ENCODE measurements around the gene AGTRAP. TPM values are rescaled to one million over a fixed set of nuclear protein-coding genes. Genes with fewer than 3 reads are reported as not detected.

Gene AGTRAP
- total and polyA plus RNA-seq, 9 of the 15 experiments (the other 6 are each of a cell fraction or from before 2014, with no cell fraction given) = 26.8 to 105 (median 57.5) TPM

DNA sequence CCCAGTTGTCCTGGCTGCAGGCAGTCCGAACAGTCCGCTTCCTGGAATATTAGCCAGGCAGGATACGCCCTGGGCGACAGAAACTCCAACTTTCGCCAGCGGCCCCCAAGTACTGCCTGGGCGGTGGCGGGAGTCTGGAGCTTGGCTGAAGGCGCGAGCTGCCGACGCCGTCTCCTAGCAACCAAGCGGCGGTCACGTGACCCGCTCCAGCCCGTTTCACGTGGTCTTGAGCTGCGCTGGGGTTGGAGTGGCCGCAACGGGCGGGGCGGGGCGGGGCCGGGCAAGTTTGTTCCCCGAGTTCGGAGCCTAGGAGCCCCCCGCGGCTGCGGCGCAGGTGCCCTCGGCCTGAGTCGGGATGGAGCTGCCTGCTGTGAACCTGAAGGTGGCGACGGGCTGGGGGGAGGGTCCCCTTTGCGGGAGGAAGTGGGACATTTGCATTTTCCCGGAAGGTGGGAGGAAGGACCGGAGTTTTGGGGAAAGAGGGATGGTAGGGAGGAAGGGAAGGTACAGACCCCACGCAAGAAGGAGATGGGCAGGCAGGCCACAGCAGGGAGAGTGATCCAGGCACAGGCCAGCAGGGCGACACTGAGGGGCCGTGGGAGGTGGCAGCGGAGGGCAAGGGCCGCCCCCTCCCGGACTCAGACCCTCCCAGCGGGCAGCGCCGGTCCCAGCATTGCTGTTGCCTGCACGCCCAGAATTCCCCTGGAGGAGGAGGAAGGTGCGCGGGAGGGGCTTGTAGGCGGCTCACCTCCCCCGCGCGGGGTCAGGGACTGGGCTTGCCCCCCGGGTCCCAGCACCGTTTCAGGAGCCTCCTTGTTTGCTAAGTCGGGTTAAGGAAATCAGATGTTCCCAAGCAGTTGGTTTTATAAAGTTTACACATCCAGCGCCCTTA is at the start of gene AGTRAP (continued):
- TF ChIP-seq SMARCA5 (IDR thresholded peaks at IDR 0.05) (0 out of 2 replicates have a peak, but pooled peaks have one; percentile 60), POLR3A (IDR thresholded peaks at IDR 0.05; ENCODE audit: borderline replicate concordance, extremely low read depth, insufficient read depth, insufficient read length) (no peak), BMI1 (IDR thresholded peaks at IDR 0.05; ENCODE audit: low read length) (peak; percentile 80), ARID1B (IDR thresholded peaks at IDR 0.05) (peak; percentile 58), HLTF (IDR thresholded peaks at IDR 0.05) (peak; percentile 88), MYNN (IDR thresholded peaks at IDR 0.05) (peak; percentile 48; the same call in 1 of the 2 replicates), MYNN (CRISPR knock-in tag; IDR thresholded peaks at IDR 0.05) (no peak), NFIC (IDR thresholded peaks at IDR 0.05) (peak; percentile 36; the same call in 1 of the 2 replicates), YY1 (IDR thresholded peaks at IDR 0.05; ENCODE audit: borderline replicate concordance in 1 of 3, control insufficient read depth in 1 of 3, extremely low read depth in 1 of 3, insufficient read depth in 3 of 3, insufficient read length in 1 of 3, insufficient replicate concordance in 2 of 3, low read depth in 1 of 3, low read length in 2 of 3) (peak in 1 of 3 experiments; percentile 28), HDAC8 (tag; IDR thresholded peaks at IDR 0.05) (0 out of 2 replicates have a peak, but pooled peaks have one; percentile 44), ZNF444 (CRISPR knock-in tag; IDR thresholded peaks at IDR 0.05) (peak; percentile 64; the same call in 1 of the 2 replicates), RNF2 (IDR thresholded peaks at IDR 0.05) (peak; percentile 43; the same call in 1 of the 2 replicates), MYBL2 (IDR thresholded peaks at IDR 0.05; ENCODE audit: low read depth) (no peak), MYBL2 (CRISPR knock-in tag; IDR thresholded peaks at IDR 0.05; ENCODE audit: borderline replicate concordance) (no peak), DNMT1 (IDR thresholded peaks at IDR 0.05) (no peak)
- TF ChIP-seq, protein P1, sequence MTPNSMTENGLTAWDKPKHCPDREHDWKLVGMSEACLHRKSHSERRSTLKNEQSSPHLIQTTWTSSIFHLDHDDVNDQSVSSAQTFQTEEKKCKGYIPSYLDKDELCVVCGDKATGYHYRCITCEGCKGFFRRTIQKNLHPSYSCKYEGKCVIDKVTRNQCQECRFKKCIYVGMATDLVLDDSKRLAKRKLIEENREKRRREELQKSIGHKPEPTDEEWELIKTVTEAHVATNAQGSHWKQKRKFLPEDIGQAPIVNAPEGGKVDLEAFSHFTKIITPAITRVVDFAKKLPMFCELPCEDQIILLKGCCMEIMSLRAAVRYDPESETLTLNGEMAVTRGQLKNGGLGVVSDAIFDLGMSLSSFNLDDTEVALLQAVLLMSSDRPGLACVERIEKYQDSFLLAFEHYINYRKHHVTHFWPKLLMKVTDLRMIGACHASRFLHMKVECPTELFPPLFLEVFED (CRISPR knock-in tag; conservative IDR thresholded peaks at IDR 0.05) = peak; percentile 80; the same call in 1 of the 2 replicates
- TF ChIP-seq, protein P2, sequence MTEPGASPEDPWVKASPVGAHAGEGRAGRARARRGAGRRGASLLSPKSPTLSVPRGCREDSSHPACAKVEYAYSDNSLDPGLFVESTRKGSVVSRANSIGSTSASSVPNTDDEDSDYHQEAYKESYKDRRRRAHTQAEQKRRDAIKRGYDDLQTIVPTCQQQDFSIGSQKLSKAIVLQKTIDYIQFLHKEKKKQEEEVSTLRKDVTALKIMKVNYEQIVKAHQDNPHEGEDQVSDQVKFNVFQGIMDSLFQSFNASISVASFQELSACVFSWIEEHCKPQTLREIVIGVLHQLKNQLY (CRISPR knock-in tag; conservative IDR thresholded peaks at IDR 0.05) = peak; percentile 17 to 26; a peak in 1 of 4 replicates
- TF ChIP-seq, protein P3, sequence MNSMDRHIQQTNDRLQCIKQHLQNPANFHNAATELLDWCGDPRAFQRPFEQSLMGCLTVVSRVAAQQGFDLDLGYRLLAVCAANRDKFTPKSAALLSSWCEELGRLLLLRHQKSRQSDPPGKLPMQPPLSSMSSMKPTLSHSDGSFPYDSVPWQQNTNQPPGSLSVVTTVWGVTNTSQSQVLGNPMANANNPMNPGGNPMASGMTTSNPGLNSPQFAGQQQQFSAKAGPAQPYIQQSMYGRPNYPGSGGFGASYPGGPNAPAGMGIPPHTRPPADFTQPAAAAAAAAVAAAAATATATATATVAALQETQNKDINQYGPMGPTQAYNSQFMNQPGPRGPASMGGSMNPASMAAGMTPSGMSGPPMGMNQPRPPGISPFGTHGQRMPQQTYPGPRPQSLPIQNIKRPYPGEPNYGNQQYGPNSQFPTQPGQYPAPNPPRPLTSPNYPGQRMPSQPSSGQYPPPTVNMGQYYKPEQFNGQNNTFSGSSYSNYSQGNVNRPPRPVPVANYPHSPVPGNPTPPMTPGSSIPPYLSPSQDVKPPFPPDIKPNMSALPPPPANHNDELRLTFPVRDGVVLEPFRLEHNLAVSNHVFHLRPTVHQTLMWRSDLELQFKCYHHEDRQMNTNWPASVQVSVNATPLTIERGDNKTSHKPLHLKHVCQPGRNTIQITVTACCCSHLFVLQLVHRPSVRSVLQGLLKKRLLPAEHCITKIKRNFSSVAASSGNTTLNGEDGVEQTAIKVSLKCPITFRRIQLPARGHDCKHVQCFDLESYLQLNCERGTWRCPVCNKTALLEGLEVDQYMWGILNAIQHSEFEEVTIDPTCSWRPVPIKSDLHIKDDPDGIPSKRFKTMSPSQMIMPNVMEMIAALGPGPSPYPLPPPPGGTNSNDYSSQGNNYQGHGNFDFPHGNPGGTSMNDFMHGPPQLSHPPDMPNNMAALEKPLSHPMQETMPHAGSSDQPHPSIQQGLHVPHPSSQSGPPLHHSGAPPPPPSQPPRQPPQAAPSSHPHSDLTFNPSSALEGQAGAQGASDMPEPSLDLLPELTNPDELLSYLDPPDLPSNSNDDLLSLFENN (IDR thresholded peaks at IDR 0.05; ENCODE audit: low read depth in 2 of 2, low read length in 2 of 2) = peak in 1 of 2 experiments; percentile 21; a peak in 1 of 4 replicates
- TF ChIP-seq, protein P4, sequence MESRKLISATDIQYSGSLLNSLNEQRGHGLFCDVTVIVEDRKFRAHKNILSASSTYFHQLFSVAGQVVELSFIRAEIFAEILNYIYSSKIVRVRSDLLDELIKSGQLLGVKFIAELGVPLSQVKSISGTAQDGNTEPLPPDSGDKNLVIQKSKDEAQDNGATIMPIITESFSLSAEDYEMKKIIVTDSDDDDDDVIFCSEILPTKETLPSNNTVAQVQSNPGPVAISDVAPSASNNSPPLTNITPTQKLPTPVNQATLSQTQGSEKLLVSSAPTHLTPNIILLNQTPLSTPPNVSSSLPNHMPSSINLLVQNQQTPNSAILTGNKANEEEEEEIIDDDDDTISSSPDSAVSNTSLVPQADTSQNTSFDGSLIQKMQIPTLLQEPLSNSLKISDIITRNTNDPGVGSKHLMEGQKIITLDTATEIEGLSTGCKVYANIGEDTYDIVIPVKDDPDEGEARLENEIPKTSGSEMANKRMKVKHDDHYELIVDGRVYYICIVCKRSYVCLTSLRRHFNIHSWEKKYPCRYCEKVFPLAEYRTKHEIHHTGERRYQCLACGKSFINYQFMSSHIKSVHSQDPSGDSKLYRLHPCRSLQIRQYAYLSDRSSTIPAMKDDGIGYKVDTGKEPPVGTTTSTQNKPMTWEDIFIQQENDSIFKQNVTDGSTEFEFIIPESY (CRISPR knock-in tag; IDR thresholded peaks at IDR 0.05) = peak; percentile 77
